GM12878 (cell line): ENCODE data around the gene ROR2. TPM values are rescaled to one million over a fixed set of nuclear protein-coding genes. Genes with fewer than 3 reads are reported as not detected.

Experiments
- ATAC-seq: fragments of 200-7000 bp; cut with Tn5 transposase; 3 replicates; pipeline ENCODE4 v1.9.1; 2020; ENCODE audit warnings: mild to moderate bottlenecking, moderate library complexity
- BruUV-seq: library from RNA; stranded (reverse); fragments of 400-500 nt; replicated peaks from 2 replicates; lab custom pipeline; 2021; lab: Mats Ljungman, UMichigan
- CTCF ChIA-PET: fragments of 300-600 bp; sonication (Branson Sonifier 250); formaldehyde crosslinking; extraction: SDS; loops from one replicate; lab custom pipeline; 2021; ENCODE audit warnings: inconsistent platforms; lab: Yijun Ruan, JAX
- POLR2A ChIA-PET: fragments of 350-600 bp; formaldehyde crosslinking; extraction: SDS; loops from one replicate; lab custom pipeline; 2021; ENCODE audit warnings: inconsistent platforms; lab: Charles Lee
- RAD21 ChIA-PET: fragments of 300-600 bp; sonication (Branson Sonifier 250); formaldehyde crosslinking; loops from one replicate; lab custom pipeline; 2023; ENCODE audit warnings: antibody characterized with exemption; ENCODE audit not compliant: unreplicated experiment; lab: Charles Lee
- SMC1A ChIA-PET: fragments of 300-600 bp; sonication (Branson Sonifier 250); formaldehyde crosslinking; loops from one replicate; lab custom pipeline; 2023; ENCODE audit not compliant: unreplicated experiment, uncharacterized antibody; lab: Charles Lee
- DNase-seq: peaks from one replicate; pipeline ENCODE4 v3.0.0-alpha.2; 2011; ENCODE audit warnings: low read depth, low spot score
- FAIRE-seq: peaks from 3 replicates; lab custom pipeline; 2011; peaks lifted over from hg19 to GRCh38; lab: Jason Lieb, UNC
- H2AFZ ChIP-seq: 2 replicates; pipeline ENCODE4 v1.6.0; 2011; ENCODE audit warnings: low read depth, low read length, control low read depth; ENCODE audit not compliant: control insufficient read depth
- H3K27ac ChIP-seq: 2 replicates; pipeline ENCODE4 v1.5.1; 2011; ENCODE audit warnings: control low read depth; ENCODE audit not compliant: control insufficient read depth, insufficient read depth
- H3K27me3 ChIP-seq, 2 experiments: replicated peaks in 1 of 2; 2 replicates each; pipeline versions ENCODE4 v1.6.0 to v1.6.1; 2011; ENCODE audit warnings: low read length in 1 of 2; ENCODE audit not compliant: control insufficient read depth in 2 of 2, insufficient read depth in 2 of 2
- H3K36me3 ChIP-seq, 2 experiments: 2 replicates each; pipeline ENCODE4 v1.5.1; 2011; ENCODE audit warnings: low read length in 1 of 2; ENCODE audit not compliant: control insufficient read depth in 2 of 2, insufficient read depth in 2 of 2
- H3K4me1 ChIP-seq: 2 replicates; pipeline ENCODE4 v1.6.1; 2011; ENCODE audit warnings: mild to moderate bottlenecking, low read length, moderate library complexity, mixed read lengths; ENCODE audit not compliant: control insufficient read depth, insufficient read depth
- H3K4me2 ChIP-seq: 2 replicates; pipeline ENCODE4 v1.6.0; 2011; ENCODE audit warnings: control low read depth; ENCODE audit not compliant: control insufficient read depth, insufficient read depth
- H3K4me3 ChIP-seq: fragments of 200-600 bp; sonication (generic); 2 replicates; pipeline ENCODE4 v1.5.1; 2016
- H3K79me2 ChIP-seq: 2 replicates; pipeline ENCODE4 v1.6.0; 2011; ENCODE audit warnings: low read length; ENCODE audit not compliant: control insufficient read depth, insufficient read depth
- H3K9ac ChIP-seq: 2 replicates; pipeline ENCODE4 v1.8.0; 2011; ENCODE audit warnings: low read length, control low read depth, mixed read lengths; ENCODE audit not compliant: control insufficient read depth, insufficient read depth
- H3K9me3 ChIP-seq: replicated peaks from 3 replicates; pipeline ENCODE4 v1.5.1; 2011; ENCODE audit warnings: mild to moderate bottlenecking, low read length; ENCODE audit not compliant: control insufficient read depth, insufficient read depth
- H4K20me1 ChIP-seq: 2 replicates; pipeline ENCODE4 v1.6.0; 2011; ENCODE audit not compliant: control insufficient read depth, insufficient read depth
- BRCA1 ChIP-seq: IDR thresholded peaks from 2 replicates; pipeline ENCODE4 v1.6.1; 2011; ENCODE audit warnings: low read depth, low read length, improper control_type of control experiment
- ESRRA ChIP-seq: IDR thresholded peaks from 2 replicates; pipeline ENCODE4 v1.6.1; 2012; ENCODE audit warnings: mild to moderate bottlenecking, low read length, improper control_type of control experiment
- FOS ChIP-seq: IDR thresholded peaks from 3 replicates; pipeline ENCODE4 v1.6.1; 2011; ENCODE audit warnings: borderline replicate concordance; ENCODE audit not compliant: insufficient read length; ENCODE audit errors: extremely low read depth
- JUND ChIP-seq: IDR thresholded peaks from 2 replicates; pipeline ENCODE4 v1.6.1; 2012; ENCODE audit warnings: low read depth, mild to moderate bottlenecking, low read length, improper control_type of control experiment, moderate library complexity
- KLF5 ChIP-seq: fragments of 450-650 bp; IDR thresholded peaks from 2 replicates; pipeline ENCODE4 v1.6.1; 2014; ENCODE audit warnings: mild to moderate bottlenecking; ENCODE audit not compliant: partially characterized antibody
- NFXL1 ChIP-seq: fragments of 450-650 bp; IDR thresholded peaks from 2 replicates; pipeline ENCODE4 v1.6.1; 2017; ENCODE audit warnings: antibody characterized with exemption, mild to moderate bottlenecking, borderline replicate concordance
- NR2F1 ChIP-seq: fragments of 450-650 bp; conservative IDR thresholded peaks from 2 replicates; pipeline ENCODE4 v1.6.1; 2017; ENCODE audit warnings: mild to moderate bottlenecking
- NRF1 ChIP-seq: conservative IDR thresholded peaks from 2 replicates; pipeline ENCODE4 v1.6.1; 2011; ENCODE audit warnings: mild to moderate bottlenecking, low read depth, low read length, improper control_type of control experiment
- POU2F2 ChIP-seq: IDR thresholded peaks from 3 replicates; pipeline ENCODE4 v1.6.1; 2011; ENCODE audit warnings: low read depth, mild to moderate bottlenecking, low read length, borderline replicate concordance
- RB1 ChIP-seq: fragments of 450-650 bp; formaldehyde crosslinking; IDR thresholded peaks from 2 replicates; pipeline ENCODE4 v1.6.1; 2017; ENCODE audit warnings: mild to moderate bottlenecking, borderline replicate concordance
- RCOR1 ChIP-seq: conservative IDR thresholded peaks from 2 replicates; pipeline ENCODE4 v1.6.1; 2012; ENCODE audit warnings: low read depth, low read length, improper control_type of control experiment
- SP1 ChIP-seq: IDR thresholded peaks from one replicate; pipeline ENCODE4 v1.6.1; 2011; ENCODE audit warnings: low read depth, low read length
- STAT1 ChIP-seq: fragments of 450-650 bp; conservative IDR thresholded peaks from 2 replicates; pipeline ENCODE4 v1.6.1; 2014; ENCODE audit warnings: antibody characterized with exemption, mild to moderate bottlenecking
- STAT3 ChIP-seq: IDR thresholded peaks from 2 replicates; pipeline ENCODE4 v1.6.1; 2011; ENCODE audit warnings: low read depth, low read length, improper control_type of control experiment
- TAF1 ChIP-seq: IDR thresholded peaks from 2 replicates; pipeline ENCODE4 v1.6.1; 2011; ENCODE audit warnings: mild to moderate bottlenecking, low read depth, low read length, borderline replicate concordance
- TCF3 ChIP-seq: IDR thresholded peaks from 2 replicates; pipeline ENCODE4 v1.6.1; 2012; ENCODE audit warnings: low read depth, mild to moderate bottlenecking, low read length, borderline replicate concordance; ENCODE audit not compliant: insufficient read depth
- WGBS: methylation state at CpG from one replicate; pipeline ENCODE4 v1.1.6; 2016; ENCODE audit warnings: low lambda C conversion rate; ENCODE audit not compliant: insufficient replicate concordance, insufficient coverage; ENCODE audit errors: missing lambda C conversion rate; 5-methylcytosine and 5-hydroxymethylcytosine counted together
- in situ Hi-C: fragments of 300-500 bp; cut with MboI; formaldehyde crosslinking; loops from 9 replicates; pipeline ENCODE4 v1.14.3; 2018; ENCODE audit warnings: mixed read lengths
- intact Hi-C: fragments of 100-400 bp; cut with micrococcal nuclease; formaldehyde crosslinking; loops from one replicate; pipeline ENCODE4 v1.14.2; 2022; ENCODE audit not compliant: unreplicated experiment
- polyA plus RNA-seq, 11 experiments: library from polyadenylated mRNA; depleted of rRNA in 4 of 11; unstranded in 6 of 11; stranded (reverse) in 5 of 11; fragments of >200 nt; fragmentation: Nextera tagmentation in 4 of 11; fragmentation: Illumina TruSeq in 1 of 11; extraction: Ambion mirVana in 4 of 11; extraction: Trizol in 1 of 11; gene quantifications; 1 replicate in 1 of 11; 2 replicates in 10 of 11; pipeline versions ENCODE4 v1.2.1 to v1.2.3, GENCODE V29; 2011 to 2016; ENCODE audit warnings: inconsistent platforms in 2 of 11, missing spikeins in 2 of 11, low read depth in 1 of 11
- total RNA-seq, 4 experiments: library from RNA; depleted of rRNA in 3 of 4; stranded (reverse); fragments of >200 nt in 3 of 4; fragmentation: Illumina TruSeq in 1 of 4; extraction: Trizol in 1 of 4; gene quantifications; 2 replicates each; pipeline versions ENCODE4 v1.2.1 to v1.2.3, GENCODE V29; 2013 to 2021
- TF ChIP-seq, protein P1 (sequence below): fragments of 450-650 bp; IDR thresholded peaks from 2 replicates; pipeline ENCODE4 v1.6.1; 2017; ENCODE audit warnings: mild to moderate bottlenecking, moderate library complexity
- TF ChIP-seq, protein P2 (sequence below): IDR thresholded peaks from 2 replicates; pipeline ENCODE4 v1.6.1; 2011; ENCODE audit warnings: mild to moderate bottlenecking, low read depth, low read length, moderate library complexity; ENCODE audit not compliant: insufficient replicate concordance
- TF ChIP-seq, protein P3 (sequence below): IDR thresholded peaks from 2 replicates; pipeline ENCODE4 v1.6.1; 2011; ENCODE audit warnings: low read depth, mild to moderate bottlenecking, low read length, moderate library complexity, borderline replicate concordance; ENCODE audit errors: extremely low read depth

ROR2 gene
- total and polyA plus RNA-seq, 10 of the 15 experiments (the other 5 are each of a cell fraction or from before 2014, with no cell fraction given) = 0.03 to 0.05 TPM; not detected in 8

DNA sequence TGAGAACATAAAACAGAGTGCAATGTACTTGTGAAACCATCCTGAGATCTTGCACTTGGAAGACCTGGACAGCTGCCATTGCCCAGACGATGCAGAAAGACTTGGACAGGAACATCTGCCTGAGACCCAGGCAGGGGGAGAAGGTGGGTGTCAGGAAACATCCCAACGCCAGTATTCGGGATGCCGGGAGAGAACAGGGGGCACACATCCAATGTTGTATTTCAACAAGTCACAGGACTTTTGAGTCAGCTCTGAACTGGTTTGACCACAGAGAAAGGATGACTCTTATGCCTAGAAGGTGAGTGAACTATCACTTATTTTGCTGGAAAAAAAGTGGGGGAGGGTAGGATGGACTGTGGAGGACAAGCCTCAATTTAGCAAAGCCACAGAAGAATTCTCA, 124.6 kb downstream of the ROR2 start:
- H3K36me3 ChIP-seq = no peaks in the 10 kb centered on the region
- H3K4me2 ChIP-seq = no peak overlapping the region
- SMC1A ChIA-PET = no interaction called here
- H3K4me1 ChIP-seq = no peaks in the 10 kb centered on the region
- DNase-seq (no peak), ATAC-seq (no peak), FAIRE-seq (no peak)
- no peak overlapping the region for H3K27ac ChIP-seq
- no peaks in the 10 kb centered on the region for H3K79me2 ChIP-seq
- CTCF ChIA-PET = no interaction called here
- H4K20me1 ChIP-seq = 0 out of 2 replicates have a peak, but pooled peaks cover 3% of the 10 kb centered on the region
- no peaks in the 10 kb centered on the region for H3K9me3 ChIP-seq
- H3K9ac ChIP-seq = no peak overlapping the region
- POLR2A ChIA-PET = no interaction called here
- H2AFZ ChIP-seq = no peak overlapping the region
- no peak overlapping the region for H3K4me3 ChIP-seq
- RAD21 ChIA-PET = no interaction called here
- intact Hi-C loops (no loop called here), in situ Hi-C loops (no loop called here)
- TF ChIP-seq POU2F2 (no peak), STAT1 (no peak), NRF1 (no peak), BRCA1 (no peak), RB1 (no peak), KLF5 (no peak), NR2F1 (no peak), RCOR1 (no peak), TAF1 (no peak), ESRRA (no peak), NFXL1 (no peak), JUND (no peak), STAT3 (no peak), FOS (no peak), TCF3 (no peak), SP1 (no peak)
- TF ChIP-seq, protein P1, sequence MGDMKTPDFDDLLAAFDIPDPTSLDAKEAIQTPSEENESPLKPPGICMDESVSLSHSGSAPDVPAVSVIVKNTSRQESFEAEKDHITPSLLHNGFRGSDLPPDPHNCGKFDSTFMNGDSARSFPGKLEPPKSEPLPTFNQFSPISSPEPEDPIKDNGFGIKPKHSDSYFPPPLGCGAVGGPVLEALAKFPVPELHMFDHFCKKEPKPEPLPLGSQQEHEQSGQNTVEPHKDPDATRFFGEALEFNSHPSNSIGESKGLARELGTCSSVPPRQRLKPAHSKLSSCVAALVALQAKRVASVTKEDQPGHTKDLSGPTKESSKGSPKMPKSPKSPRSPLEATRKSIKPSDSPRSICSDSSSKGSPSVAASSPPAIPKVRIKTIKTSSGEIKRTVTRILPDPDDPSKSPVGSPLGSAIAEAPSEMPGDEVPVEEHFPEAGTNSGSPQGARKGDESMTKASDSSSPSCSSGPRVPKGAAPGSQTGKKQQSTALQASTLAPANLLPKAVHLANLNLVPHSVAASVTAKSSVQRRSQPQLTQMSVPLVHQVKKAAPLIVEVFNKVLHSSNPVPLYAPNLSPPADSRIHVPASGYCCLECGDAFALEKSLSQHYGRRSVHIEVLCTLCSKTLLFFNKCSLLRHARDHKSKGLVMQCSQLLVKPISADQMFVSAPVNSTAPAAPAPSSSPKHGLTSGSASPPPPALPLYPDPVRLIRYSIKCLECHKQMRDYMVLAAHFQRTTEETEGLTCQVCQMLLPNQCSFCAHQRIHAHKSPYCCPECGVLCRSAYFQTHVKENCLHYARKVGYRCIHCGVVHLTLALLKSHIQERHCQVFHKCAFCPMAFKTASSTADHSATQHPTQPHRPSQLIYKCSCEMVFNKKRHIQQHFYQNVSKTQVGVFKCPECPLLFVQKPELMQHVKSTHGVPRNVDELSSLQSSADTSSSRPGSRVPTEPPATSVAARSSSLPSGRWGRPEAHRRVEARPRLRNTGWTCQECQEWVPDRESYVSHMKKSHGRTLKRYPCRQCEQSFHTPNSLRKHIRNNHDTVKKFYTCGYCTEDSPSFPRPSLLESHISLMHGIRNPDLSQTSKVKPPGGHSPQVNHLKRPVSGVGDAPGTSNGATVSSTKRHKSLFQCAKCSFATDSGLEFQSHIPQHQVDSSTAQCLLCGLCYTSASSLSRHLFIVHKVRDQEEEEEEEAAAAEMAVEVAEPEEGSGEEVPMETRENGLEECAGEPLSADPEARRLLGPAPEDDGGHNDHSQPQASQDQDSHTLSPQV = no peak
- TF ChIP-seq, protein P2, sequence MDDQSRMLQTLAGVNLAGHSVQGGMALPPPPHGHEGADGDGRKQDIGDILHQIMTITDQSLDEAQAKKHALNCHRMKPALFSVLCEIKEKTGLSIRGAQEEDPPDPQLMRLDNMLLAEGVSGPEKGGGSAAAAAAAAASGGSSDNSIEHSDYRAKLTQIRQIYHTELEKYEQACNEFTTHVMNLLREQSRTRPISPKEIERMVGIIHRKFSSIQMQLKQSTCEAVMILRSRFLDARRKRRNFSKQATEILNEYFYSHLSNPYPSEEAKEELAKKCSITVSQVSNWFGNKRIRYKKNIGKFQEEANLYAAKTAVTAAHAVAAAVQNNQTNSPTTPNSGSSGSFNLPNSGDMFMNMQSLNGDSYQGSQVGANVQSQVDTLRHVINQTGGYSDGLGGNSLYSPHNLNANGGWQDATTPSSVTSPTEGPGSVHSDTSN = no peak
- TF ChIP-seq, protein P3, sequence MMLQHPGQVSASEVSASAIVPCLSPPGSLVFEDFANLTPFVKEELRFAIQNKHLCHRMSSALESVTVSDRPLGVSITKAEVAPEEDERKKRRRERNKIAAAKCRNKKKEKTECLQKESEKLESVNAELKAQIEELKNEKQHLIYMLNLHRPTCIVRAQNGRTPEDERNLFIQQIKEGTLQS = no peak
- 48% methylated on average over 4 of the region's 4 CpGs for WGBS
- BruUV-seq = no TSS peak
- peaks cover 0 to 3% of the 10 kb centered on the region in 2 experiments; a peak in 2 of 4 replicates for H3K27me3 ChIP-seq
